Subcutaneous adipose tissue (tissue), 4 donors: ENCODE results near the gene ABCC1. TPM values are rescaled to one million over a fixed set of nuclear protein-coding genes. Genes with fewer than 3 reads are reported as not detected.

Experiments used
- total RNA-seq, 4 donors: library from RNA; depleted of rRNA; stranded (reverse); fragments of >200 nt; gene quantifications; one replicate each; pipeline ENCODE4 v1.1.0, GENCODE V29; 2016
- TF ChIP-seq, protein P1 (sequence below): fragments of 450-650 bp; IDR thresholded peaks from one replicate; pipeline ENCODE4 v1.5.1; 2016; ENCODE audit warnings: low read depth, mild to moderate bottlenecking, control low read depth, antibody characterized with exemption, moderate library complexity

ABCC1 gene
- total RNA-seq, 4 donors from 2014 or later: 16.1 to 23.6 (median 22.1) TPM

DNA sequence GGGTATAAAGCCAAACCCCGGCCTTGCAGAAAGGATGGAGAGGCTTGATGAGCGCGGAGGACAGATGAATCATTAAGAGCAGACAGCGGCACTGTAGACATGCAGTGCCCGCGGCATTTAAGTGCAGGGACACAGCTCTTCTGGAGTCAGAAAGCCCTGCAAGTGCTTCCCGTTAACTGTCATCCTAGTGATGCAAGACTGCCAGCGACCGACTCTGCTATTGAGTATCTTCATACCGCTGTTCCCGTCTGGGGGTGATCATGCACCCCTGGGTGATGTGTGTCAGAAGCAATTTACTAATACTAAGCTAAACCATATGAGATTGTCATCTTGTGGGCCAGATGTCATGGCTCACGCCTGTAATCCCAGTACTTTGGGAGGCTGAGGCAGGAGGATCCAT, 172.8 kb downstream of the ABCC1 start:
- TF ChIP-seq, protein P1, sequence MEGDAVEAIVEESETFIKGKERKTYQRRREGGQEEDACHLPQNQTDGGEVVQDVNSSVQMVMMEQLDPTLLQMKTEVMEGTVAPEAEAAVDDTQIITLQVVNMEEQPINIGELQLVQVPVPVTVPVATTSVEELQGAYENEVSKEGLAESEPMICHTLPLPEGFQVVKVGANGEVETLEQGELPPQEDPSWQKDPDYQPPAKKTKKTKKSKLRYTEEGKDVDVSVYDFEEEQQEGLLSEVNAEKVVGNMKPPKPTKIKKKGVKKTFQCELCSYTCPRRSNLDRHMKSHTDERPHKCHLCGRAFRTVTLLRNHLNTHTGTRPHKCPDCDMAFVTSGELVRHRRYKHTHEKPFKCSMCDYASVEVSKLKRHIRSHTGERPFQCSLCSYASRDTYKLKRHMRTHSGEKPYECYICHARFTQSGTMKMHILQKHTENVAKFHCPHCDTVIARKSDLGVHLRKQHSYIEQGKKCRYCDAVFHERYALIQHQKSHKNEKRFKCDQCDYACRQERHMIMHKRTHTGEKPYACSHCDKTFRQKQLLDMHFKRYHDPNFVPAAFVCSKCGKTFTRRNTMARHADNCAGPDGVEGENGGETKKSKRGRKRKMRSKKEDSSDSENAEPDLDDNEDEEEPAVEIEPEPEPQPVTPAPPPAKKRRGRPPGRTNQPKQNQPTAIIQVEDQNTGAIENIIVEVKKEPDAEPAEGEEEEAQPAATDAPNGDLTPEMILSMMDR: no peak

DNA sequence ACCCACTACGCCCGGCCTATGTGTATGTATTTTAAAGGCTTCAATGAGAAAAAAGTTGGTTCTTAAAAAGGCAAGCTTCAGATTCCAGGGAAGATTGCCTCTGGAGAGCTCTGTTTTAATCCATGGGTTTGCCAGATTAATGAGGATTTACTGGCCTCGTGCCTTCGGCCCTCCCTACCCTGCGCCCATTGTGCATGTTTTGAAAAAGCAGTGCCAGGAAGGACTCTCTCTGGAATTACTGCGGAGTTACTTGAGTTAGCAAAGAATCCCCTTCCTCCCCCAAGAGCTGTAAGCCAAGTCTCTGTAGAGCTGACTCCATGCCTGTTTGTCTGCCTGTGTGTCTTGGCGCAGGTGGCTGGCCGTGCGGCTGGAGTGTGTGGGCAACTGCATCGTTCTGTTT, 175.0 kb downstream of the ABCC1 start:
- TF ChIP-seq, protein P1: no peak

DNA sequence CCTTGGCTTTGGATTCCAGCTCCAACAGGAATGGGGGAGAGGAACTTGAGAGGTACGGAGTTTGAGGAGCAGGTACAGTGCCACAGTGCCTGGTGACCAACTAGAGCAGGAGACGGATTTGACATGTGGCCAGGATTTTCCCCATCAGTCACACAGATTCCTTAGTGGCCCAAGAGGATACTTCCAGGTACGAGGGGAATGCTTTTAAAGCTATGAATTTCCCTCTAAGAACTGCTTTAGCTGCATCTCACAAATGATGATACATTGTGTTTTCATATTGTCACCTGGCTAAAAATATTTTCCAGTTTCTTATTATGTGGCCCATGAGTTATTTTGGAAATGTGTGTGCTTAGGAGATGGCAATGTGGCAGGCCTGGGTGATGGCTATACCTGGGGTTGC, 175.6 kb downstream of the ABCC1 start:
- TF ChIP-seq, protein P1: no peak

DNA sequence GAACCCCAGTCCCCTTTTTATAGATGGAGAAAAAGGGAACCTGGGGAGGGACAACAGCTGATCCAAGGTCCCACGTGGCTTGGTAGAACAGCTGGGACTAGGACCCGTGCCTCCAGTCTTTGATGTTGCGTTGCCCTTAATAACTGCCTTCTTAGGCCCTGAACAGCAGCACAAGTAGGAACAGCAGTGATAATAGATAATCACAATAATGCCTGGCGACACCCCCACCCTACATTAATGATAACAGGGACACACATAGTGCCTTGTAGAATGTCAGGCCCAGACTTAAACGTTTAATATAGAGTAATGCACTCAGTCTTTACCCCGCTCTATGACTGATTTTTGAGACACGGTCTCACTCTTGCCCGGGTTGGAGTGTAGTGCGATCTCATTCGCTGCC, 177.5 kb downstream of the ABCC1 start:
- TF ChIP-seq, protein P1: no peak

DNA sequence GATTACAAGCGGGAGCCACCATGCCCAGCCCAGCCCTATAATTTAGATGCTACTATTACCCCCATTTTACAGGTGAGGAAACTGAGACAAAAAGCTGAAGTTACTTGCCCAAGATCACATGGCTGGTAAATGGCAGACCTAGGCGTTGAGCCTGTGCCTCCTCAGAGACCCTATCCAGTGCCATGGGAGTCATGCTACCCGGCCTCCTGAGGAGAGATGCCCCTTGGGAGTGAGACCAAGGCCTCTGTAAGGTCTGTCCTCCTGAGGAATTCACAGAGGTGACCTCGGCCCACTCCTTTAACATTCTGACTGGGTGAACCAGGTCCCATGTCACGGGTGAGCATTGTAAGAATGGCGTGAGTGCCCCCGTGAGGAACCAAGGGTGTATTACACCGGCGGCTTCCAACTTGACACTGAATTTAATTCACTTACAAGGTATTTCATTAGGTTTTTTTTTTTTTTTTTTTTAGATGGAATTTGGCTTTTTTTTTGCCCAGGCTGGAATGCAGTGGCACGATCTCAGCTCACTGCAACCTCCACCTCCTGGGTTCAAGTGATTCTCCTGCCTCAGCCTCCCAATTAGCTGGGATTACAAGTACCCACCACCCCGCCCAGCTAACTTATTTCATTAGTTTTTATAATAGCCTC, 178.2 kb downstream of the ABCC1 start:
- TF ChIP-seq, protein P1: no peak

DNA sequence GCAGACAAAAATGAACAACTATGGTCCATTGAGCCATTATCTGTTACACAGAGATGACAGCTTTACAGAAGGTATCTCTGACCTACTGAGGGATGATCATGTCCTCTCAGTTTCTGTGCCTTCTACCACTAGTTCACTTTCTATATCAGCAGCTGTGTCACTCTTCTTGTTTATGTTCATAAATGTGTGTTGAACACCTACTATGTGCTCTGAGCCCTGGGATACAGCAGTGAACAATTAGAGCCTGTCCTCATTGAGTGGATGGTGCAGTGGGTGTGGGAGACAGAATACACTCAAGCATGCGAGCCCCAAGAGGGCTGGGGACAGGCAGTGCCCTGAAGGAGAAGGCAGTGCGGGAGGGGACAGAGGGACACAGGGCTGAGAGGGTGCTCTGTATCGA, 181.8 kb downstream of the ABCC1 start:
- TF ChIP-seq, protein P1: no peak

DNA sequence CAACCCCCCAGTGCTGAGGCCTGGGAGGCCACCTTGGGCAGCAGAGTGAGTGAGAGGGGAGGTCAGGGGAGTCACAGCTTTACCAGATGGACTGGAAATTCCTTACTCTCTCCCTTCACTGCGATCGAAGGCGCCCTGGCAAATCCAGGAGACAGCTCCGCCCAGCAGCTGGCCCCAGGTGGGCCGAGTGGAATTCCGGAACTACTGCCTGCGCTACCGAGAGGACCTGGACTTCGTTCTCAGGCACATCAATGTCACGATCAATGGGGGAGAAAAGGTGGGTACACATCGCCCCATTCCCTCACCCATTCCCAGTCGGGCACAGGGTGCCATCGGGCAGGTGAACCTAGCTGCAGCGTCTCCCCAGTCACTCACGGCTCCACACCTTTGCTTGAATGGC, 182.2 kb downstream of the ABCC1 start:
- TF ChIP-seq, protein P1: no peak
